ENCODE measurements around the gene CKLF. TPM values are rescaled to one million over a fixed set of nuclear protein-coding genes. Genes with fewer than 3 reads are reported as not detected.
A peak's percentile ranks its signal among the peaks of the same experiment; 100 is the strongest.

CKLF gene
- polyA plus RNA-seq, 1 of the 3 experiments (the other 2 are of a cell fraction), result 211 TPM

DNA sequence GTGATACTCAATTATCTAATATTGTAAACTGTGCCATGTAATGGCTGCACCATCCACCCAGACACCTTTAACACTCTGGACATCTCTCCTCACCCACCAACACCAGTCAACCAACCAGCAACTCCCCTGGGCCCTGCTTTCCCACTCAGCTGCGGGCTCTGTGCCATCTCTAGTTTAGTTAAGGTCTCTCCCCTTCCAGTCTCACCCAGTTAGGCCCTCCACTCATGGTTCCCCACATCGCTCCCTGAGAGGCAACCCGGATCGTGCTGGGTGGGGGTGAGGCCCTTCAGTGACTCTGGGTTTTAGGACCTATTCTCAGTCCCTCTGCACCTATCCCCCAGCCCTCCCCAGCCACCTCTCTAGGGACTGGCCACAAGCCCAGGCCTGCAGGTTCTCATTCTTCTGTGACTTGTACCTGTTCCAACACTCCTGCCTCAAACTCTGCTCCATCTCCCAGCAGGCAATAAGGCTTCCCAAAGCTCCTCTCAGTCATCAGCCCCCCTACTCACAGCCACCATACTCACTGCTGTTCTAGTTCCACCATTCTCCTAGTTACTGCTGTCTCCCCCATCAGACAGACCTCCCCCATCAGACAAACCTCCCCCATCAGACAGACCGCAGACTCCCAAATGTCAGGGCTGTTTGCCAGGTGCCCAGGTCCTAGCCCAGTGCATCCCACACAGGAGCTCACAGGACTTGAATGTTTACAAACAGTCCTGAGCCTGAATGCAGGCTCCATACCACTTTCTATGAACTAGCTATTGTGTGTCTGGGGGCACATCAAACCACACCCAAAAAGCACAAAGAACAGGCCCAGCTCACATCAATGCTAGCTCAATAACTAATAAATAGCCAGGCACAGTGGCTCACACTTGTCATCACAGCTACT, 5.0 kb upstream of the CKLF start:
- Histone ChIP-seq H3K9me2 (no peaks in the 10 kb centered on the region), H3K27ac (ENCODE audit: low read depth in 2 of 2, low read length in 1 of 2) (no peak overlapping the region), H3K9me3 (no peaks in the 10 kb centered on the region), H3K36me3 (replicated peaks in 1 of 2; ENCODE audit: control insufficient read depth in 1 of 2, insufficient read depth in 2 of 2, low read length in 1 of 2) (peaks cover 0 to 11% of the 10 kb centered on the region in 2 experiments), H3K4me3 (ENCODE audit: low read depth in 2 of 2, low read length in 1 of 2) (no peak overlapping the region), H3K9ac (no peak overlapping the region), H4K20me1 (ENCODE audit: insufficient read depth) (no peaks in the 10 kb centered on the region), H3K27me3 (ENCODE audit: insufficient read depth) (no peaks in the 10 kb centered on the region), H3K79me2 (ENCODE audit: insufficient read depth) (no peaks in the 10 kb centered on the region), H3K4me2 (no peak overlapping the region), H2AFZ (ENCODE audit: low read depth) (no peak overlapping the region), H3F3A (replicated peaks; ENCODE audit: insufficient read depth) (peaks cover 3% of the 10 kb centered on the region), H3K4me1 (ENCODE audit: control insufficient read depth in 1 of 2, insufficient read depth in 2 of 2, low read depth in 1 of 2, low read length in 1 of 2) (peaks cover 19 to 20% of the 10 kb centered on the region in 2 experiments; a peak in 3 of 4 replicates)
- DNase-seq, result no peak
- ChIA-PET CTCF (interaction anchor here (1.1 to 2.6 kb wide), 3 partner anchors 11 to 204 kb away, joined by 3 to 9 read pairs (median 7); partner anchors contain the start of gene DYNC1LI2), POLR2A (interaction anchor here (0.6 kb wide), 1 partner anchor 25 kb away, joined by 3 read pairs; no protein-coding TSS in a partner anchor)
- TF ChIP-seq, protein P1, sequence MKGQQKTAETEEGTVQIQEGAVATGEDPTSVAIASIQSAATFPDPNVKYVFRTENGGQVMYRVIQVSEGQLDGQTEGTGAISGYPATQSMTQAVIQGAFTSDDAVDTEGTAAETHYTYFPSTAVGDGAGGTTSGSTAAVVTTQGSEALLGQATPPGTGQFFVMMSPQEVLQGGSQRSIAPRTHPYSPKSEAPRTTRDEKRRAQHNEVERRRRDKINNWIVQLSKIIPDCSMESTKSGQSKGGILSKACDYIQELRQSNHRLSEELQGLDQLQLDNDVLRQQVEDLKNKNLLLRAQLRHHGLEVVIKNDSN (IDR thresholded peaks at IDR 0.05; ENCODE audit: borderline replicate concordance, low read depth), result no peak
- WGBS (ENCODE audit: low lambda C conversion rate), result 99% methylated on average over 5 of the region's 5 CpGs

DNA sequence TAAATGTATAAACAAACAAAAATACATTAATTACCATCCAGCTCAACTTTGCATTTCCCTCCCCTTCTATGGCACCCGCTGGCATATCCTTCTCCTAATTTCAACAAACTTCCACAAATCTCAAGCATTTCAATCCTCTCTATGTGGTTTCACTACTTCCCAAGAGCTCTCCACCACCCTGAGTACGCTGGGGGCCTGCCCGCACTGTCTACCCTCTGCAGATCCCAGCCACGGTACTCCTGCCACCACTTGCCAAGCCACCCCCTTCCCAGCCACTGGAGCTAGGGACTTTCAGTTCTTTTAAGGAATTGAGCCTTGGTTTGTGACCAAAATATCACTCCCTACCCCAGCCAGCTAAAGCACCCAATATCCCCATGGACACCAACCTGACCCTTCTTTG, 4.3 kb upstream of the CKLF start:
- Histone ChIP-seq H3K4me2 (peak overlapping the region; percentile 94), H3K9ac (no peak overlapping the region), H3K36me3 (replicated peaks in 1 of 2; ENCODE audit: control insufficient read depth in 1 of 2, insufficient read depth in 2 of 2, low read length in 1 of 2) (peaks cover 0 to 11% of the 10 kb centered on the region in 2 experiments), H3K4me3 (ENCODE audit: low read depth in 2 of 2, low read length in 1 of 2) (no peak overlapping the region), H3F3A (replicated peaks; ENCODE audit: insufficient read depth) (peaks cover 3% of the 10 kb centered on the region), H3K27me3 (ENCODE audit: insufficient read depth) (no peaks in the 10 kb centered on the region), H3K9me2 (no peaks in the 10 kb centered on the region), H3K27ac (ENCODE audit: low read depth in 2 of 2, low read length in 1 of 2) (no peak overlapping the region), H3K4me1 (ENCODE audit: control insufficient read depth in 1 of 2, insufficient read depth in 2 of 2, low read depth in 1 of 2, low read length in 1 of 2) (peaks cover 19 to 23% of the 10 kb centered on the region in 2 experiments; a peak in 3 of 4 replicates), H3K79me2 (ENCODE audit: insufficient read depth) (peaks cover 6% of the 10 kb centered on the region), H3K9me3 (no peaks in the 10 kb centered on the region), H2AFZ (ENCODE audit: low read depth) (no peak overlapping the region), H4K20me1 (ENCODE audit: insufficient read depth) (no peaks in the 10 kb centered on the region)
- POLR2A ChIA-PET, result interaction anchor here (0.6 kb wide), 1 partner anchor 24 kb away, joined by 3 read pairs; no protein-coding TSS in a partner anchor
- no peak for TF ChIP-seq TEAD4 (IDR thresholded peaks at IDR 0.05; ENCODE audit: borderline replicate concordance, insufficient read depth)
- TF ChIP-seq SIN3A (IDR thresholded peaks at IDR 0.05; ENCODE audit: borderline replicate concordance, low read depth, low read length), result no peak
- TF ChIP-seq, protein P2, sequence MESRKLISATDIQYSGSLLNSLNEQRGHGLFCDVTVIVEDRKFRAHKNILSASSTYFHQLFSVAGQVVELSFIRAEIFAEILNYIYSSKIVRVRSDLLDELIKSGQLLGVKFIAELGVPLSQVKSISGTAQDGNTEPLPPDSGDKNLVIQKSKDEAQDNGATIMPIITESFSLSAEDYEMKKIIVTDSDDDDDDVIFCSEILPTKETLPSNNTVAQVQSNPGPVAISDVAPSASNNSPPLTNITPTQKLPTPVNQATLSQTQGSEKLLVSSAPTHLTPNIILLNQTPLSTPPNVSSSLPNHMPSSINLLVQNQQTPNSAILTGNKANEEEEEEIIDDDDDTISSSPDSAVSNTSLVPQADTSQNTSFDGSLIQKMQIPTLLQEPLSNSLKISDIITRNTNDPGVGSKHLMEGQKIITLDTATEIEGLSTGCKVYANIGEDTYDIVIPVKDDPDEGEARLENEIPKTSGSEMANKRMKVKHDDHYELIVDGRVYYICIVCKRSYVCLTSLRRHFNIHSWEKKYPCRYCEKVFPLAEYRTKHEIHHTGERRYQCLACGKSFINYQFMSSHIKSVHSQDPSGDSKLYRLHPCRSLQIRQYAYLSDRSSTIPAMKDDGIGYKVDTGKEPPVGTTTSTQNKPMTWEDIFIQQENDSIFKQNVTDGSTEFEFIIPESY (IDR thresholded peaks at IDR 0.05; ENCODE audit: borderline replicate concordance, low read depth), result no peak
- no peak for TF ChIP-seq FOXJ3 (CRISPR knock-in tag; IDR thresholded peaks at IDR 0.05)
- TF ChIP-seq, protein P3, sequence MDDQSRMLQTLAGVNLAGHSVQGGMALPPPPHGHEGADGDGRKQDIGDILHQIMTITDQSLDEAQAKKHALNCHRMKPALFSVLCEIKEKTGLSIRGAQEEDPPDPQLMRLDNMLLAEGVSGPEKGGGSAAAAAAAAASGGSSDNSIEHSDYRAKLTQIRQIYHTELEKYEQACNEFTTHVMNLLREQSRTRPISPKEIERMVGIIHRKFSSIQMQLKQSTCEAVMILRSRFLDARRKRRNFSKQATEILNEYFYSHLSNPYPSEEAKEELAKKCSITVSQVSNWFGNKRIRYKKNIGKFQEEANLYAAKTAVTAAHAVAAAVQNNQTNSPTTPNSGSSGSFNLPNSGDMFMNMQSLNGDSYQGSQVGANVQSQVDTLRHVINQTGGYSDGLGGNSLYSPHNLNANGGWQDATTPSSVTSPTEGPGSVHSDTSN (IDR thresholded peaks at IDR 0.05), result no peak
- no peak for TF ChIP-seq GABPA (IDR thresholded peaks at IDR 0.05; ENCODE audit: low read depth)
- TF ChIP-seq EP300 (IDR thresholded peaks at IDR 0.05; ENCODE audit: borderline replicate concordance in 1 of 2, low read depth in 1 of 2, low read length in 1 of 2), result no peak
- no peak for TF ChIP-seq NFIC (IDR thresholded peaks at IDR 0.05; ENCODE audit: borderline replicate concordance)
- TF ChIP-seq GATA2 (CRISPR knock-in tag; IDR thresholded peaks at IDR 0.05), result no peak
- no peak for TF ChIP-seq NRF1 (IDR thresholded peaks at IDR 0.05; ENCODE audit: low read depth, low read length)
- TF ChIP-seq YY1 (IDR thresholded peaks at IDR 0.05; ENCODE audit: low read depth), result no peak
- TF ChIP-seq ELF1 (IDR thresholded peaks at IDR 0.05), result no peak
- WGBS (ENCODE audit: low lambda C conversion rate), result 97% methylated on average over 4 of the region's 4 CpGs
- DNase-seq, result no peak
- CTCF ChIA-PET, result interaction anchor here (0.9 to 2.6 kb wide), 5 partner anchors 12 to 204 kb away, joined by 3 to 9 read pairs (median 3); partner anchors contain the start of gene DYNC1LI2

Data from SK-N-SH (cell line).